ENCODE data around the gene SETBP1. TPM values are rescaled to one million over a fixed set of nuclear protein-coding genes. Genes with fewer than 3 reads are reported as not detected.

The SETBP1 gene
- total RNA-seq, 1 donor from 2014 or later = 12.0 TPM

DNA sequence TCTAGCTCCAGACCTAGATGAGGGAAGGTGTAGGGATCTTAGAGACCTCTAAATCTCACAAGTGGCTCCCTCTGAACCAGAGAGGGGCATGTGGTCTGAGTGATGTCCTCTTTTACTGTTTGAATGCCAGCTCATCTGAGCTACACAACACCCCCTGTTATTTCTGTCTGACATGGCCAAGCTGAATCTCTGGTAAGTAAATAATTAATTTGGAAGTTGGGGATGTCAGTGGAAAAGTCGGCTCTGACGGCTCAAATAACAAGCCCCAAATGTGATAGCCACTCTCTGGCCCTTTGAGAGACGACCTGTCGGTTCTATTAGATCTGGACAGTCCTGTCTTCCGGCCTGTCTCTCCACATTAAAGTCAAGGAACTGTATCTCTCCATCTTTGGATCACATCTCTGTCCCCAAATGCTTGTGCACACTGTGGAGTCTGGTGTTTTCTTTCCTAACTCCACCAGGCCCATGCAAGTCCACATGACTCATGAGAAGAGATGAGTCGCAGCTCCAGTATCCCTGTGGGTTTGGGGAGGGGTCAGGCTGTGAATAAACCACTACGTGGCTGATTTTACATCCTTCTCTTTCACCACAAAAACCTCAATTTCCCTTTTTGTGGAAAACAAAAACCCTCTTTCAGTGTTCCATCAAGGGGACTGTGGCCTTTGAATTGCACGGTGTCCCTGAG, 52.5 kb downstream of the SETBP1 start:
- TF ChIP-seq EZH2phosphoT487 (IDR thresholded peaks at IDR 0.05) = no peak
- no peak for TF ChIP-seq EZH2 (IDR thresholded peaks at IDR 0.05)
- TF ChIP-seq CTCF (IDR thresholded peaks at IDR 0.05) = no peak
- peaks cover 4% of the 10 kb centered on the region for H3K27me3 Mint-ChIP-seq (ENCODE audit: insufficient read depth, low read depth)
- no peaks in the 10 kb centered on the region for H3K79me2 ChIP-seq (ENCODE audit: low read depth)
- peaks cover 26% of the 10 kb centered on the region for H3K36me3 Mint-ChIP-seq
- H2AFZ ChIP-seq (replicated peaks) = no peak overlapping the region
- H4K20me1 ChIP-seq (ENCODE audit: low read depth) = no peaks in the 10 kb centered on the region
- H3K27ac Mint-ChIP-seq = no peak overlapping the region
- H3K4me1 ChIP-seq = peaks cover 7% of the 10 kb centered on the region
- H3K27ac ChIP-seq = no peak overlapping the region
- no peak overlapping the region for H3K9ac ChIP-seq
- H3K36me3 ChIP-seq = no peaks in the 10 kb centered on the region
- no peak for DNase-seq (ENCODE audit: low spot score)
- H3K9me3 ChIP-seq (ENCODE audit: low read depth) = no peaks in the 10 kb centered on the region
- H3K4me1 Mint-ChIP-seq = peaks cover 38% of the 10 kb centered on the region
- H3F3A ChIP-seq (ENCODE audit: low read depth) = no peaks in the 10 kb centered on the region
- no peak overlapping the region for H3K4me2 ChIP-seq
- H3K27me3 ChIP-seq = no peaks in the 10 kb centered on the region
- H3K9me3 Mint-ChIP-seq = no peaks in the 10 kb centered on the region
- H3K4me3 Mint-ChIP-seq = no peak overlapping the region
- no peak overlapping the region for H3K4me3 ChIP-seq

- no peak overlapping the region for H3K9ac ChIP-seq
These were observed 53.2 kb downstream of the SETBP1 start for GRCh38 chr18:44733754-44734465.

GRCh38 chr18:44735096-44735495, 54.4 kb downstream of the SETBP1 start:
- Histone ChIP-seq H3K27ac (no peak overlapping the region), H4K20me1 (ENCODE audit: low read depth) (no peaks in the 10 kb centered on the region), H3K36me3 (no peaks in the 10 kb centered on the region), H3K9me3 (ENCODE audit: low read depth) (no peaks in the 10 kb centered on the region), H3K4me3 (no peak overlapping the region), H3K79me2 (ENCODE audit: low read depth) (no peaks in the 10 kb centered on the region), H3K4me2 (no peak overlapping the region), H3K9ac (no peak overlapping the region), H3K27me3 (no peaks in the 10 kb centered on the region), H3F3A (ENCODE audit: low read depth) (no peaks in the 10 kb centered on the region), H3K4me1 (peaks cover 7% of the 10 kb centered on the region), H2AFZ (replicated peaks) (no peak overlapping the region)
- no peaks in the 10 kb centered on the region for H3K9me3 Mint-ChIP-seq
- H3K4me3 Mint-ChIP-seq = no peak overlapping the region
- H3K36me3 Mint-ChIP-seq = peaks cover 29% of the 10 kb centered on the region
- no peak overlapping the region for H3K27ac Mint-ChIP-seq
- TF ChIP-seq EZH2 (IDR thresholded peaks at IDR 0.05) (no peak), EZH2phosphoT487 (IDR thresholded peaks at IDR 0.05) (no peak), CTCF (IDR thresholded peaks at IDR 0.05) (no peak)
- H3K4me1 Mint-ChIP-seq = peaks cover 36% of the 10 kb centered on the region
- H3K27me3 Mint-ChIP-seq (ENCODE audit: insufficient read depth, low read depth) = peaks cover 4% of the 10 kb centered on the region
- DNase-seq (ENCODE audit: low spot score) = no peak

More at GRCh38 chr18:44733754-44734465, 53.2 kb downstream of the SETBP1 start:
- no peaks in the 10 kb centered on the region for H3F3A ChIP-seq (ENCODE audit: low read depth)
- H3K4me1 ChIP-seq = peaks cover 7% of the 10 kb centered on the region
- no peaks in the 10 kb centered on the region for H3K36me3 ChIP-seq
- no peaks in the 10 kb centered on the region for H4K20me1 ChIP-seq (ENCODE audit: low read depth)
- H3K4me2 ChIP-seq = no peak overlapping the region
- no peaks in the 10 kb centered on the region for H3K9me3 ChIP-seq (ENCODE audit: low read depth)
- Mint-ChIP-seq H3K9me3 (no peaks in the 10 kb centered on the region), H3K27ac (no peak overlapping the region), H3K4me1 (peaks cover 40% of the 10 kb centered on the region), H3K4me3 (no peak overlapping the region), H3K36me3 (peaks cover 25% of the 10 kb centered on the region), H3K27me3 (ENCODE audit: insufficient read depth, low read depth) (peaks cover 4% of the 10 kb centered on the region)
- TF ChIP-seq CTCF (IDR thresholded peaks at IDR 0.05) (no peak), EZH2 (IDR thresholded peaks at IDR 0.05) (no peak)
- no peak overlapping the region for H3K27ac ChIP-seq
- no peak overlapping the region for H2AFZ ChIP-seq (replicated peaks)
- H3K79me2 ChIP-seq (ENCODE audit: low read depth) = no peaks in the 10 kb centered on the region
- no peaks in the 10 kb centered on the region for H3K27me3 ChIP-seq
- no peak overlapping the region for H3K4me3 ChIP-seq
- DNase-seq (ENCODE audit: low spot score) = no peak

Measured in neural progenitor cell (in vitro differentiated cells).